HL-60 (cell line): Measurements from ENCODE around the gene ADGRB2.

ENCODE experiments used
- DNase-seq, 2 experiments: peaks; one replicate each; pipeline ENCODE4 v3.0.0-alpha.2; 2010 to 2020; ENCODE audit warnings: low read depth in 1 of 2, low spot score in 1 of 2
- H3K27ac ChIP-seq: fragments of 250-450 bp; sonication (Bioruptor Pico); replicated peaks from 2 replicates; pipeline ENCODE4 v1.5.1; 2020; ENCODE audit warnings: mild to moderate bottlenecking, moderate library complexity
- H3K27me3 ChIP-seq: fragments of 250-450 bp; sonication (Bioruptor Pico); 2 replicates; pipeline ENCODE4 v1.5.1; 2021; ENCODE audit warnings: mild to moderate bottlenecking, moderate library complexity; ENCODE audit not compliant: insufficient read depth, poor library complexity, severe bottlenecking
- H3K4me3 ChIP-seq: replicated peaks from 2 replicates; pipeline ENCODE4 v1.5.1; 2011; ENCODE audit warnings: mild to moderate bottlenecking, control low read depth, low read length; ENCODE audit not compliant: insufficient read depth
- GABPA ChIP-seq: IDR thresholded peaks from 2 replicates; pipeline ENCODE4 v1.6.1; 2012; ENCODE audit warnings: low read depth
- POLR2AphosphoS5 ChIP-seq: IDR thresholded peaks from 2 replicates; pipeline ENCODE4 v1.6.1; 2012; ENCODE audit warnings: low read depth
- SPI1 ChIP-seq: IDR thresholded peaks from 2 replicates; pipeline ENCODE4 v1.6.1; 2012; ENCODE audit warnings: low read depth, mild to moderate bottlenecking, borderline replicate concordance
- TF ChIP-seq, protein P1 (sequence below): IDR thresholded peaks from one replicate; pipeline ENCODE4 v1.5.1; 2011; ENCODE audit warnings: low read length, control low read depth, inconsistent platforms; ENCODE audit not compliant: insufficient read depth
- TF ChIP-seq, protein P2 (sequence below): IDR thresholded peaks from 2 replicates; pipeline ENCODE4 v1.6.1; 2012; ENCODE audit warnings: low read depth; ENCODE audit not compliant: insufficient replicate concordance

The ADGRB2 gene

DNA sequence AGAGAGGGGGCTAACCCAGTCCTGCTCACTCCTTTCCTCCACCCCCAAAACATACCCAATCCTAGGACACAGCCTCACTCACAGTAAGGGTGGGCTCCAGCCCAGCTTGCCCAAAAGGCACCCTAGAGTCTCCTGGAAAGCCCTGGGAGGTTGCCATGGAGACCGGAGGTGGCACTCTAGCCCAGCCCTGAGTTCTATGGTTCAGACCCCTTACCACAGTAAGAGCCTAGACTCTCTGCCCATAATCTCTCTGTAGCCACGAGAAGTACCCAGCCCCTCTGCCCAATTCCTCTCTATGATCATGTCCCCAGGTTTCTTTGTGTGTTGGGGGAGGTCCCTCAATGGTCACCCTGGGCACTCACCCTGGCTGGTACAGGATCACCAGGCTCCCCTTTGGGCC lies 74.8 kb downstream of the ADGRB2 start:
- no peak for DNase-seq
- no peak overlapping the region for H3K4me3 ChIP-seq
- no peaks in the 10 kb centered on the region for H3K27me3 ChIP-seq
- TF ChIP-seq GABPA: no peak
- TF ChIP-seq, protein P1, sequence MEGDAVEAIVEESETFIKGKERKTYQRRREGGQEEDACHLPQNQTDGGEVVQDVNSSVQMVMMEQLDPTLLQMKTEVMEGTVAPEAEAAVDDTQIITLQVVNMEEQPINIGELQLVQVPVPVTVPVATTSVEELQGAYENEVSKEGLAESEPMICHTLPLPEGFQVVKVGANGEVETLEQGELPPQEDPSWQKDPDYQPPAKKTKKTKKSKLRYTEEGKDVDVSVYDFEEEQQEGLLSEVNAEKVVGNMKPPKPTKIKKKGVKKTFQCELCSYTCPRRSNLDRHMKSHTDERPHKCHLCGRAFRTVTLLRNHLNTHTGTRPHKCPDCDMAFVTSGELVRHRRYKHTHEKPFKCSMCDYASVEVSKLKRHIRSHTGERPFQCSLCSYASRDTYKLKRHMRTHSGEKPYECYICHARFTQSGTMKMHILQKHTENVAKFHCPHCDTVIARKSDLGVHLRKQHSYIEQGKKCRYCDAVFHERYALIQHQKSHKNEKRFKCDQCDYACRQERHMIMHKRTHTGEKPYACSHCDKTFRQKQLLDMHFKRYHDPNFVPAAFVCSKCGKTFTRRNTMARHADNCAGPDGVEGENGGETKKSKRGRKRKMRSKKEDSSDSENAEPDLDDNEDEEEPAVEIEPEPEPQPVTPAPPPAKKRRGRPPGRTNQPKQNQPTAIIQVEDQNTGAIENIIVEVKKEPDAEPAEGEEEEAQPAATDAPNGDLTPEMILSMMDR: no peak
- TF ChIP-seq, protein P2, sequence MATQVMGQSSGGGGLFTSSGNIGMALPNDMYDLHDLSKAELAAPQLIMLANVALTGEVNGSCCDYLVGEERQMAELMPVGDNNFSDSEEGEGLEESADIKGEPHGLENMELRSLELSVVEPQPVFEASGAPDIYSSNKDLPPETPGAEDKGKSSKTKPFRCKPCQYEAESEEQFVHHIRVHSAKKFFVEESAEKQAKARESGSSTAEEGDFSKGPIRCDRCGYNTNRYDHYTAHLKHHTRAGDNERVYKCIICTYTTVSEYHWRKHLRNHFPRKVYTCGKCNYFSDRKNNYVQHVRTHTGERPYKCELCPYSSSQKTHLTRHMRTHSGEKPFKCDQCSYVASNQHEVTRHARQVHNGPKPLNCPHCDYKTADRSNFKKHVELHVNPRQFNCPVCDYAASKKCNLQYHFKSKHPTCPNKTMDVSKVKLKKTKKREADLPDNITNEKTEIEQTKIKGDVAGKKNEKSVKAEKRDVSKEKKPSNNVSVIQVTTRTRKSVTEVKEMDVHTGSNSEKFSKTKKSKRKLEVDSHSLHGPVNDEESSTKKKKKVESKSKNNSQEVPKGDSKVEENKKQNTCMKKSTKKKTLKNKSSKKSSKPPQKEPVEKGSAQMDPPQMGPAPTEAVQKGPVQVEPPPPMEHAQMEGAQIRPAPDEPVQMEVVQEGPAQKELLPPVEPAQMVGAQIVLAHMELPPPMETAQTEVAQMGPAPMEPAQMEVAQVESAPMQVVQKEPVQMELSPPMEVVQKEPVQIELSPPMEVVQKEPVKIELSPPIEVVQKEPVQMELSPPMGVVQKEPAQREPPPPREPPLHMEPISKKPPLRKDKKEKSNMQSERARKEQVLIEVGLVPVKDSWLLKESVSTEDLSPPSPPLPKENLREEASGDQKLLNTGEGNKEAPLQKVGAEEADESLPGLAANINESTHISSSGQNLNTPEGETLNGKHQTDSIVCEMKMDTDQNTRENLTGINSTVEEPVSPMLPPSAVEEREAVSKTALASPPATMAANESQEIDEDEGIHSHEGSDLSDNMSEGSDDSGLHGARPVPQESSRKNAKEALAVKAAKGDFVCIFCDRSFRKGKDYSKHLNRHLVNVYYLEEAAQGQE: no peak
- no peak overlapping the region for H3K27ac ChIP-seq

DNA sequence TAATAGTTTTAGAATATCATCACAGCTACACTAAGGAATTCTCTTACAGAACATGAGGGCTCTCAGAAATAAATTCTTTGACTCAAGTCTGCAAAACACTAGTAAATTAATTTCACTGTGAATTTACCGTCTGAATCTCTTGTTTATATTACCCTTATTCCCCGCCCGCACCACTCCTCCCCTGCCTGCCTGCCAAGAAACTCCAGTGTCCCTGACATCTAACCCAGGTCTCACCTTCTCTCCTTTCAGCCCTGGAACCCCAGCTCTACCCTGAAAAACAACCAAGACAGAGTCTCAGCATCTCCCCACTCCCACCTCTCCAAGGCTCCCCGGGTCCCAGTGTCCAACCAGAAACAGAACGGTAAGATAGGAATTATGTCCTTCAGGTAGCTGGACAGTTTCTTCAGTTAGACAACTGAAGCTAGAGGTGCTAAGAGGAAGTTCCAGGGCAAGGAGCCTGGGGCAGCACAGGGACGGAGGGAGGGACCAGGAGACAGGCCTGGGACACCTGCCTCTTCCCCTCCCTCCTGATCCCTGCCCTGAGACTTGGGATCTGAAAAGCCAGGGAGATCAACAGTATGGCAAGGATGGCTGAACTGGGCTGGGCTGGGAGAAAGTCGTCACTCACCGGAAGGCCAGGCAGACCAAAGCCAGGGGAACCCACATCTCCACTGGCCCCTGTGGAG lies 75.8 kb downstream of the ADGRB2 start:
- Histone ChIP-seq H3K4me3 (no peak overlapping the region), H3K27ac (no peak overlapping the region), H3K27me3 (no peaks in the 10 kb centered on the region)
- no peak for DNase-seq
- TF ChIP-seq POLR2AphosphoS5: no peak
- TF ChIP-seq, protein P1: no peak
- no peak for TF ChIP-seq GABPA
- TF ChIP-seq, protein P2: no peak
- no peak for TF ChIP-seq SPI1

DNA sequence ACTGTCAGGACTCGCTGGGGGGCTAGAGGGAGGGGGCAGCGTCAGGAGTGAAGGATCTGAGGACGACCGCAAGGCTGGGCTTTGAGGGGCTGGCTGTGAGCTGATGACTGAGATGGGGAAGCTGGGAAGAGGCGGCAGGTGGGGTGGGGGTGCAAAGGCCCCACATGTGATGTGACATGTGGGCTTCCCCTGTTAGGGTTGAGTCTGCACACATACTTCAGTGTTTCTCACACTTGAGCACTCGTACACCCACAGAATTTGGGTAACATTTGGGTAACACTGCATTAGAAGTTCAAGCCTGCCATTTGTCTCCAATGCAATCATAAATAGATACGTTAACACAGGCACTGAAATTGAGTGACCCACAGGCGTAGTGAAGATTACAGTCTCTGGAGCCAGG lies 76.5 kb downstream of the ADGRB2 start:
- H3K4me3 ChIP-seq: no peak overlapping the region
- no peak overlapping the region for H3K27ac ChIP-seq
- TF ChIP-seq GABPA (no peak), POLR2AphosphoS5 (no peak), SPI1 (no peak)
- TF ChIP-seq, protein P2: no peak
- TF ChIP-seq, protein P1: no peak
- no peaks in the 10 kb centered on the region for H3K27me3 ChIP-seq
- no peak for DNase-seq
